K562 (cell line): ENCODE data around the gene OR2W1. TPM values are rescaled to one million over a fixed set of nuclear protein-coding genes. Genes with fewer than 3 reads are reported as not detected.

Source experiments
- ATAC-seq: fragments of 200-7000 bp; cut with Tn5 transposase; 3 replicates; pipeline ENCODE4 v1.9.1; 2020; ENCODE audit warnings: moderate library complexity
- BruUV-seq: library from RNA; stranded (reverse); fragments of 400-500 nt; replicated peaks from 2 replicates; lab custom pipeline; 2021; lab: Mats Ljungman, UMichigan
- CTCF ChIA-PET: fragments of 300-600 bp; formaldehyde crosslinking; extraction: SDS; loops from one replicate; lab custom pipeline; 2021; ENCODE audit warnings: low intra/inter-chr PET ratio; lab: Yijun Ruan, JAX
- POLR2A ChIA-PET: fragments of 300-600, 350-650 bp; sonication (Branson Sonifier 250); formaldehyde crosslinking; extraction: SDS; loops from one replicate; lab custom pipeline; 2021; ENCODE audit warnings: antibody characterized with exemption, inconsistent platforms; lab: Yijun Ruan, JAX
- DNase-seq, 4 experiments: peaks; one replicate each; pipeline versions ENCODE4 v3.0.0 to v3.0.0-alpha.2; 2011 to 2018; ENCODE audit warnings: low spot score in 3 of 4, mixed read lengths in 3 of 4; ENCODE audit errors: extremely low read depth in 1 of 4
- FAIRE-seq: peaks from 2 replicates; lab custom pipeline; 2011; peaks lifted over from hg19 to GRCh38; lab: Jason Lieb, UNC
- H2AFZ ChIP-seq: 2 replicates; pipeline ENCODE4 v1.6.0; 2011; ENCODE audit warnings: low read depth, low read length, control low read depth, inconsistent platforms
- H3K27ac ChIP-seq: fragments of 200-600 bp; 3 replicates; pipeline ENCODE4 v1.8.0; 2011; ENCODE audit warnings: low read depth, mild to moderate bottlenecking, control low read depth, inconsistent platforms, low read length, moderate library complexity, mixed read lengths; ENCODE audit errors: extremely low read depth
- H3K27me3 ChIP-seq, 2 experiments: fragments of 300-600 bp in 1 of 2; 2 replicates in 1 of 2; 3 replicates in 1 of 2; pipeline versions ENCODE4 v1.6.0 to v1.8.0; 2011; ENCODE audit warnings: inconsistent platforms in 2 of 2, low read length in 2 of 2, mild to moderate bottlenecking in 1 of 2, mixed read lengths in 1 of 2, moderate library complexity in 1 of 2; ENCODE audit not compliant: control insufficient read depth in 2 of 2, insufficient read depth in 2 of 2
- H3K36me3 ChIP-seq: fragments of 300-600 bp; 3 replicates; pipeline ENCODE4 v1.8.0; 2011; ENCODE audit warnings: mild to moderate bottlenecking, low read length, inconsistent platforms; ENCODE audit not compliant: control insufficient read depth, insufficient read depth
- H3K4me1 ChIP-seq, 2 experiments: fragments of 200-600 bp in 1 of 2; replicated peaks in 1 of 2; 2 replicates in 1 of 2; 3 replicates in 1 of 2; pipeline versions ENCODE4 v1.5.1 to v1.8.0; 2011; ENCODE audit warnings: inconsistent platforms in 2 of 2, low read length in 2 of 2, mild to moderate bottlenecking in 1 of 2, mixed read lengths in 1 of 2, moderate library complexity in 1 of 2; ENCODE audit not compliant: control insufficient read depth in 2 of 2, insufficient read depth in 2 of 2
- H3K4me2 ChIP-seq: 2 replicates; pipeline ENCODE4 v1.6.1; 2011; ENCODE audit warnings: low read length, control low read depth, inconsistent platforms, mixed read lengths; ENCODE audit not compliant: insufficient read depth
- H3K4me3 ChIP-seq: fragments of 200-600 bp; sonication (generic), shearing (Covaris generic); 2 replicates; pipeline ENCODE4 v1.5.1; 2016; ENCODE audit warnings: control low read depth, inconsistent platforms
- H3K79me2 ChIP-seq: fragments of 200-600 bp; 3 replicates; pipeline ENCODE4 v1.8.0; 2011; ENCODE audit warnings: low read length, inconsistent platforms; ENCODE audit not compliant: control insufficient read depth, insufficient read depth
- H3K9ac ChIP-seq, 2 experiments: 2 replicates each; pipeline versions ENCODE4 v1.6.0 to v1.6.1; 2011; ENCODE audit warnings: low read depth in 2 of 2, low read length in 2 of 2, control low read depth in 1 of 2, inconsistent platforms in 1 of 2, mild to moderate bottlenecking in 1 of 2, mixed read lengths in 1 of 2; ENCODE audit not compliant: insufficient read depth in 1 of 2
- H3K9me1 ChIP-seq: one replicate; pipeline ENCODE4 v1.6.0; 2011; ENCODE audit warnings: inconsistent platforms, mild to moderate bottlenecking, low read length, moderate library complexity; ENCODE audit not compliant: control insufficient read depth, insufficient read depth
- H3K9me3 ChIP-seq: replicated peaks from 2 replicates; pipeline ENCODE4 v1.5.1; 2011; ENCODE audit warnings: low read depth, low read length, inconsistent platforms; ENCODE audit not compliant: control insufficient read depth, insufficient read depth
- H4K20me1 ChIP-seq: replicated peaks from 2 replicates; pipeline ENCODE4 v1.6.1; 2011; ENCODE audit warnings: low read length, inconsistent platforms, mixed read lengths; ENCODE audit not compliant: control insufficient read depth, insufficient read depth
- CHCHD3 ChIP-seq: fragments of 250-450 bp; sonication (Bioruptor Pico); IDR thresholded peaks from 2 replicates; pipeline ENCODE4 v2.1.2; 2022; ENCODE audit warnings: mild to moderate bottlenecking
- EP400 ChIP-seq: fragments of 450-650 bp; IDR thresholded peaks from 2 replicates; pipeline ENCODE4 v1.6.1; 2017; ENCODE audit warnings: antibody characterized with exemption, mild to moderate bottlenecking, moderate library complexity
- FIP1L1 ChIP-seq: fragments of 200-400 bp; formaldehyde crosslinking; IDR thresholded peaks from 2 replicates; pipeline ENCODE4 v1.6.1; 2018; ENCODE audit warnings: mild to moderate bottlenecking, low read depth, low read length; ENCODE audit not compliant: poor library complexity, severe bottlenecking
- HNRNPLL ChIP-seq: fragments of 200-400 bp; formaldehyde crosslinking; IDR thresholded peaks from 2 replicates; pipeline ENCODE4 v1.6.1; 2017; ENCODE audit warnings: low read length, low read depth, mild to moderate bottlenecking; ENCODE audit not compliant: poor library complexity, severe bottlenecking
- NR2F6 ChIP-seq: fragments of 450-650 bp; formaldehyde crosslinking; IDR thresholded peaks from 2 replicates; pipeline ENCODE4 v1.4.0; 2020; ENCODE audit warnings: mild to moderate bottlenecking
- ZC3H4 ChIP-seq: sonication (generic); formaldehyde crosslinking; IDR thresholded peaks from 2 replicates; pipeline ENCODE4 v1.9.0; 2021; ENCODE audit warnings: missing genetic modification reagents, borderline replicate concordance
- ZNF133 ChIP-seq: fragments of 250-450 bp; sonication (Bioruptor Pico); IDR thresholded peaks from 2 replicates; pipeline ENCODE4 v1.4.0; 2020; ENCODE audit warnings: mild to moderate bottlenecking
- WGBS: fragments of 100-300 bp; shearing (Covaris generic); methylation state at CpG from one replicate; pipeline ENCODE4 v1.1.6; 2016; ENCODE audit warnings: low coverage, mixed read lengths; ENCODE audit not compliant: insufficient coverage; ENCODE audit errors: missing lambda C conversion rate; 5-methylcytosine and 5-hydroxymethylcytosine counted together
- in situ Hi-C: fragments of 300-500 bp; cut with MboI; formaldehyde crosslinking; loops from 4 replicates; pipeline ENCODE4 v1.15.0; 2018; ENCODE audit warnings: inconsistent platforms, mixed read lengths
- intact Hi-C: fragments of 100-400 bp; cut with micrococcal nuclease; formaldehyde crosslinking; loops from 2 replicates; pipeline ENCODE4 v1.14.2; 2022
- polyA plus RNA-seq, 8 experiments: library from polyadenylated mRNA; depleted of rRNA in 4 of 8; stranded (reverse) in 5 of 8; unstranded in 3 of 8; fragments of >200 nt; fragmentation: Nextera tagmentation in 2 of 8; fragmentation: Illumina TruSeq in 1 of 8; extraction: Ambion mirVana in 2 of 8; extraction: Trizol in 1 of 8; gene quantifications; 2 replicates each; pipeline versions ENCODE4 v1.2.1 to v1.2.3, GENCODE V29; 2011 to 2014; ENCODE audit warnings: inconsistent platforms in 1 of 8, missing spikeins in 1 of 8
- total RNA-seq, 7 experiments: library from RNA; depleted of rRNA in 6 of 7; stranded (reverse); fragments of >200 nt in 6 of 7; fragmentation: Illumina TruSeq in 2 of 7; extraction: Trizol in 2 of 7; gene quantifications; 2 replicates each; pipeline versions ENCODE4 v1.2.1 to v1.2.3, GENCODE V29; 2011 to 2021; ENCODE audit warnings: low replicate concordance in 1 of 7
- TF ChIP-seq, protein P1 (sequence below): fragments of 450-650 bp; IDR thresholded peaks from 2 replicates; pipeline ENCODE4 v1.6.1; 2016
- TF ChIP-seq, protein P2 (sequence below), 2 experiments: fragments of 450-650 bp in 1 of 2; sonication (generic) in 1 of 2; formaldehyde crosslinking; conservative IDR thresholded peaks; 2 replicates each; pipeline versions ENCODE4 v1.4.0 to v1.8.1; 2020 to 2022; ENCODE audit warnings: mild to moderate bottlenecking in 1 of 2, missing genetic modification reagents in 1 of 2
- TF ChIP-seq, protein P3 (sequence below): IDR thresholded peaks from 2 replicates; pipeline ENCODE4 v1.6.1; 2014; ENCODE audit warnings: antibody characterized with exemption
- TF ChIP-seq, protein P4 (sequence below): fragments of 250-450 bp; sonication (Bioruptor Pico); IDR thresholded peaks from 2 replicates; pipeline ENCODE4 v1.9.0; 2021; ENCODE audit warnings: mild to moderate bottlenecking, inconsistent platforms
- TF ChIP-seq, protein P5 (sequence below), 2 experiments: fragments of 450-650 bp in 1 of 2; sonication (generic) in 1 of 2; formaldehyde crosslinking in 1 of 2; IDR thresholded peaks in 1 of 2; conservative IDR thresholded peaks in 1 of 2; 2 replicates each; pipeline versions ENCODE4 v1.6.1 to v1.8.1; 2016 to 2023; ENCODE audit warnings: mild to moderate bottlenecking in 2 of 2, moderate library complexity in 2 of 2, inconsistent platforms in 1 of 2, missing genetic modification reagents in 1 of 2

Gene OR2W1
- total and polyA plus RNA-seq, 9 of the 15 experiments (the other 6 are each of a cell fraction or from before 2014, with no cell fraction given) = not detected

- no peak overlapping the region for H2AFZ ChIP-seq
- intact Hi-C loops = no loop called here
- H3K36me3 ChIP-seq = no peaks in the 10 kb centered on the region
- in situ Hi-C loops = no loop called here
- CTCF ChIA-PET = no interaction called here
- H3K9me3 ChIP-seq = no peaks in the 10 kb centered on the region
- no peak overlapping the region for H3K27ac ChIP-seq
- no peaks in the 10 kb centered on the region for H3K79me2 ChIP-seq
- no peaks in the 10 kb centered on the region for H3K4me1 ChIP-seq
- H4K20me1 ChIP-seq = no peaks in the 10 kb centered on the region
- DNase-seq (no peak), FAIRE-seq (no peak), ATAC-seq (peak; percentile 35)
- TF ChIP-seq CHCHD3 (CRISPR knock-in tag) (no peak), ZC3H4 (no peak), EP400 (no peak), NR2F6 (no peak), FIP1L1 (no peak), ZNF133 (CRISPR knock-in tag) (no peak), HNRNPLL (no peak)
- TF ChIP-seq, protein P1, sequence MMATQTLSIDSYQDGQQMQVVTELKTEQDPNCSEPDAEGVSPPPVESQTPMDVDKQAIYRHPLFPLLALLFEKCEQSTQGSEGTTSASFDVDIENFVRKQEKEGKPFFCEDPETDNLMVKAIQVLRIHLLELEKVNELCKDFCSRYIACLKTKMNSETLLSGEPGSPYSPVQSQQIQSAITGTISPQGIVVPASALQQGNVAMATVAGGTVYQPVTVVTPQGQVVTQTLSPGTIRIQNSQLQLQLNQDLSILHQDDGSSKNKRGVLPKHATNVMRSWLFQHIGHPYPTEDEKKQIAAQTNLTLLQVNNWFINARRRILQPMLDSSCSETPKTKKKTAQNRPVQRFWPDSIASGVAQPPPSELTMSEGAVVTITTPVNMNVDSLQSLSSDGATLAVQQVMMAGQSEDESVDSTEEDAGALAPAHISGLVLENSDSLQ = no peak
- TF ChIP-seq, protein P2, sequence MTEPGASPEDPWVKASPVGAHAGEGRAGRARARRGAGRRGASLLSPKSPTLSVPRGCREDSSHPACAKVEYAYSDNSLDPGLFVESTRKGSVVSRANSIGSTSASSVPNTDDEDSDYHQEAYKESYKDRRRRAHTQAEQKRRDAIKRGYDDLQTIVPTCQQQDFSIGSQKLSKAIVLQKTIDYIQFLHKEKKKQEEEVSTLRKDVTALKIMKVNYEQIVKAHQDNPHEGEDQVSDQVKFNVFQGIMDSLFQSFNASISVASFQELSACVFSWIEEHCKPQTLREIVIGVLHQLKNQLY (CRISPR knock-in tag; conservative IDR thresholded peaks at IDR 0.05) = no peak
- TF ChIP-seq, protein P3, sequence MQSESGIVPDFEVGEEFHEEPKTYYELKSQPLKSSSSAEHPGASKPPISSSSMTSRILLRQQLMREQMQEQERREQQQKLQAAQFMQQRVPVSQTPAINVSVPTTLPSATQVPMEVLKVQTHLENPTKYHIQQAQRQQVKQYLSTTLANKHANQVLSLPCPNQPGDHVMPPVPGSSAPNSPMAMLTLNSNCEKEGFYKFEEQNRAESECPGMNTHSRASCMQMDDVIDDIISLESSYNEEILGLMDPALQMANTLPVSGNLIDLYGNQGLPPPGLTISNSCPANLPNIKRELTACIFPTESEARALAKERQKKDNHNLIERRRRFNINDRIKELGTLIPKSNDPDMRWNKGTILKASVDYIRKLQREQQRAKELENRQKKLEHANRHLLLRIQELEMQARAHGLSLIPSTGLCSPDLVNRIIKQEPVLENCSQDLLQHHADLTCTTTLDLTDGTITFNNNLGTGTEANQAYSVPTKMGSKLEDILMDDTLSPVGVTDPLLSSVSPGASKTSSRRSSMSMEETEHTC = no peak
- TF ChIP-seq, protein P4, sequence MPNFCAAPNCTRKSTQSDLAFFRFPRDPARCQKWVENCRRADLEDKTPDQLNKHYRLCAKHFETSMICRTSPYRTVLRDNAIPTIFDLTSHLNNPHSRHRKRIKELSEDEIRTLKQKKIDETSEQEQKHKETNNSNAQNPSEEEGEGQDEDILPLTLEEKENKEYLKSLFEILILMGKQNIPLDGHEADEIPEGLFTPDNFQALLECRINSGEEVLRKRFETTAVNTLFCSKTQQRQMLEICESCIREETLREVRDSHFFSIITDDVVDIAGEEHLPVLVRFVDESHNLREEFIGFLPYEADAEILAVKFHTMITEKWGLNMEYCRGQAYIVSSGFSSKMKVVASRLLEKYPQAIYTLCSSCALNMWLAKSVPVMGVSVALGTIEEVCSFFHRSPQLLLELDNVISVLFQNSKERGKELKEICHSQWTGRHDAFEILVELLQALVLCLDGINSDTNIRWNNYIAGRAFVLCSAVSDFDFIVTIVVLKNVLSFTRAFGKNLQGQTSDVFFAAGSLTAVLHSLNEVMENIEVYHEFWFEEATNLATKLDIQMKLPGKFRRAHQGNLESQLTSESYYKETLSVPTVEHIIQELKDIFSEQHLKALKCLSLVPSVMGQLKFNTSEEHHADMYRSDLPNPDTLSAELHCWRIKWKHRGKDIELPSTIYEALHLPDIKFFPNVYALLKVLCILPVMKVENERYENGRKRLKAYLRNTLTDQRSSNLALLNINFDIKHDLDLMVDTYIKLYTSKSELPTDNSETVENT (CRISPR knock-in tag) = no peak
- TF ChIP-seq, protein P5, sequence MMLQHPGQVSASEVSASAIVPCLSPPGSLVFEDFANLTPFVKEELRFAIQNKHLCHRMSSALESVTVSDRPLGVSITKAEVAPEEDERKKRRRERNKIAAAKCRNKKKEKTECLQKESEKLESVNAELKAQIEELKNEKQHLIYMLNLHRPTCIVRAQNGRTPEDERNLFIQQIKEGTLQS (IDR thresholded peaks at IDR 0.05) = no peak
- TF ChIP-seq, protein P5 (CRISPR knock-in tag; conservative IDR thresholded peaks at IDR 0.05) = no peak
- no peak overlapping the region for H3K4me3 ChIP-seq
- under 1% methylated on average over 15 of the region's 15 CpGs for WGBS
- H3K27me3 ChIP-seq = peaks cover 9 to 13% of the 10 kb centered on the region in 2 experiments
- H3K9ac ChIP-seq = no peak overlapping the region
- no peak overlapping the region for H3K4me2 ChIP-seq
- POLR2A ChIA-PET = no interaction called here
- no TSS peak for BruUV-seq
- H3K9me1 ChIP-seq = no peaks in the 10 kb centered on the region
Observed at GRCh38 chr6:29082457-29082856, 37.5 kb upstream of the OR2W1 start.
